AG04449 (cell line): ENCODE data around the gene ZC3H7B.

Source experiments
- CTCF ChIA-PET: fragments of 350-600 bp; formaldehyde crosslinking; extraction: SDS; loops from one replicate; lab custom pipeline; 2021; ENCODE audit warnings: antibody characterized with exemption; lab: Yijun Ruan, JAX
- POLR2A ChIA-PET: fragments of 400-600, 350-600 bp; formaldehyde crosslinking; extraction: SDS; loops from one replicate; lab custom pipeline; 2020; ENCODE audit warnings: antibody characterized with exemption, inconsistent platforms; lab: Yijun Ruan, JAX
- DNase-seq: peaks from one replicate; pipeline ENCODE4 v3.0.0-alpha.2; 2010; ENCODE audit warnings: low read depth, low spot score
- H3K4me3 ChIP-seq: 2 replicates; pipeline ENCODE4 v1.5.1; 2011; ENCODE audit warnings: low read depth, mild to moderate bottlenecking, control low read depth, low read length
- TF ChIP-seq, protein P1 (sequence below): IDR thresholded peaks from one replicate; pipeline ENCODE4 v1.5.1; 2011; ENCODE audit warnings: mild to moderate bottlenecking, moderate library complexity, low read length, control low read depth, inconsistent platforms; ENCODE audit not compliant: insufficient read depth; ENCODE audit errors: missing control alignments

Gene ZC3H7B

DNA sequence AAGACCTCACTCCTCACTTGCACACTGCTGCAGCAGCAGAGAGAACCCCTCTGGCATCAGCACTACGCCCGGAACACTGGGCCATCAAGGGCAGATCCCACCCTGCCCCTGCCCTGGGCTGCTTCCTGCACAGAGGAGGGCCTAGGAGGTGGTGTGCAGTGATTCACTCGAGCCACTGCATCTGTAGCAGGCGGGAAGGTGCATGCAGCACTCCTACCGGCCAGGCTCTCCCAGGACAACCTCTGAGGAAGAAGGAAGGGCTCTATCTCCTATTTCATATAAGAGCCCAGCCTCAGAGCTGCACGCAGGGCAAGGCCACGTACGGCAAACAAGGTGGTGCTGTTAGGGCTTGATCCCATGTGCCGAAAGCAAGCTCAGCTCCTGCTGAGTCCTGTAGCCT lies 29.5 kb upstream of the ZC3H7B start:
- DNase-seq = no peak
- TF ChIP-seq, protein P1, sequence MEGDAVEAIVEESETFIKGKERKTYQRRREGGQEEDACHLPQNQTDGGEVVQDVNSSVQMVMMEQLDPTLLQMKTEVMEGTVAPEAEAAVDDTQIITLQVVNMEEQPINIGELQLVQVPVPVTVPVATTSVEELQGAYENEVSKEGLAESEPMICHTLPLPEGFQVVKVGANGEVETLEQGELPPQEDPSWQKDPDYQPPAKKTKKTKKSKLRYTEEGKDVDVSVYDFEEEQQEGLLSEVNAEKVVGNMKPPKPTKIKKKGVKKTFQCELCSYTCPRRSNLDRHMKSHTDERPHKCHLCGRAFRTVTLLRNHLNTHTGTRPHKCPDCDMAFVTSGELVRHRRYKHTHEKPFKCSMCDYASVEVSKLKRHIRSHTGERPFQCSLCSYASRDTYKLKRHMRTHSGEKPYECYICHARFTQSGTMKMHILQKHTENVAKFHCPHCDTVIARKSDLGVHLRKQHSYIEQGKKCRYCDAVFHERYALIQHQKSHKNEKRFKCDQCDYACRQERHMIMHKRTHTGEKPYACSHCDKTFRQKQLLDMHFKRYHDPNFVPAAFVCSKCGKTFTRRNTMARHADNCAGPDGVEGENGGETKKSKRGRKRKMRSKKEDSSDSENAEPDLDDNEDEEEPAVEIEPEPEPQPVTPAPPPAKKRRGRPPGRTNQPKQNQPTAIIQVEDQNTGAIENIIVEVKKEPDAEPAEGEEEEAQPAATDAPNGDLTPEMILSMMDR = no peak
- H3K4me3 ChIP-seq = no peak overlapping the region
- CTCF ChIA-PET = interaction anchor here (0.9 to 2.0 kb wide), 2 partner anchors 10 to 28 kb away, joined by 3 to 8 read pairs; no protein-coding TSS in a partner anchor
- POLR2A ChIA-PET = no interaction called here

DNA sequence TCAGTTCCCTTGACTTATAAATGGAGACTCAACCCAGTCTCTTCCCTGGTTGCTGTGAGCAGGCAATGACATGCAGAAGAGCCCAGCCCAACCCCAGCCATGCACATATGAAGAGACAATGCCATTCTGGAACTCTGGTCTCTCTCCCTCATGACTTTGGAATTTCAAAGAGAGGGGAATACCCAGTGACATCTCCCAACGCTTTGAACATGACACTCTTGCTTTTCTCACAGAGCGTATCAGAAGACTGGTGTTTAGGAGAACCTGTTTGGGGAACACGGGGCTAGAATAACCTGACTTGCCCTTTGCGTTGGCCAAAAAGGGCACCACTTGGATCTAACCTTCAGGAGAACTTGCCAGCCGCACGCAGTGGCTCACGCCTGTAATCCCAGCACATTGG lies 28.2 kb upstream of the ZC3H7B start:
- H3K4me3 ChIP-seq = no peak overlapping the region
- POLR2A ChIA-PET = no interaction called here
- CTCF ChIA-PET = no interaction called here
- TF ChIP-seq, protein P1 = no peak
- DNase-seq = no peak

DNA sequence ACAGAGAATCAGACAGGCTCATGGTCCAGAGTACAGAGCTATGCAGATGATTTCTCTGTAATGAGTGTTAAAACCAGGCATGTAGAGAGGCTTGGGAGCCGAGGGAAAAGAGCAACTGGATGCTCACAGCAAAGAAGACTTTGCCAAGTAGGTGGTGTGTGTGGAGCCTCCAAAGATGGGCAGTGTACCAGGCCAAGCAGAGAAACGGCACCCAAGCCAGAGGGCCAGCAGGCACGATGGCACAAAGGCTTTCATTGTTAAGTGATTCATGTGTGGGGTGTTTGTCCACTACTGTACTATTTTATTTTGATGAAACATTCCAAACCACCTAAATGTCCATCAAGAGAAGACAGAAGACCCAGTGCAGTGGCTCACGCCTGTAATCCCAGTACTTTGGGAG lies 26.5 kb upstream of the ZC3H7B start:
- POLR2A ChIA-PET = no interaction called here
- TF ChIP-seq, protein P1 = no peak
- CTCF ChIA-PET = interaction anchor here (1.5 kb wide), 1 partner anchor 10 kb away, joined by 4 read pairs; no protein-coding TSS in a partner anchor
- DNase-seq = no peak
- H3K4me3 ChIP-seq = no peak overlapping the region

DNA sequence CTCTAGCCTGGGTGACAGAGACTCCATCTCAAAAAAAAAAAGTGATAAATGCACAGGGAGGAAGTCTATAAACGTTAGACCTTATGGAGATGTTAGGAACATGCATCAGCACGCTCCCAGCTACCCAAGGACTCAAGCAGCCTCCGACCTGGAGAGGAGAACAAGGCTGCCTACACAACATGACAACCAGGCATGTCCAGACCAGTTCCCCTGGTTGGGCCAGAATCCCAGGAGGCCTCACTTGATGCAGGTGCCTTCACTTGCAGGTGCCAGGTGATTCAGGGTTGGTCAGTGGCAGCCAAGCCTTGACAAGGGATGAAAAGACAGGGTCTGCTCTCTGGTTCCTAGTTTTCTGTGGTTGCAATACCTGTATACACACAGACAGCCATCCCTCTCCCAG lies 21.3 kb upstream of the ZC3H7B start:
- no peak overlapping the region for H3K4me3 ChIP-seq
- ChIA-PET CTCF (interaction anchor here (1.3 to 1.4 kb wide), 2 partner anchors 16 to 124 kb away, joined by 3 to 4 read pairs; no protein-coding TSS in a partner anchor), POLR2A (interaction anchor here (0.6 kb wide), 1 partner anchor 72 kb away, joined by 3 read pairs; no protein-coding TSS in a partner anchor)
- no peak for DNase-seq
- TF ChIP-seq, protein P1 = no peak

DNA sequence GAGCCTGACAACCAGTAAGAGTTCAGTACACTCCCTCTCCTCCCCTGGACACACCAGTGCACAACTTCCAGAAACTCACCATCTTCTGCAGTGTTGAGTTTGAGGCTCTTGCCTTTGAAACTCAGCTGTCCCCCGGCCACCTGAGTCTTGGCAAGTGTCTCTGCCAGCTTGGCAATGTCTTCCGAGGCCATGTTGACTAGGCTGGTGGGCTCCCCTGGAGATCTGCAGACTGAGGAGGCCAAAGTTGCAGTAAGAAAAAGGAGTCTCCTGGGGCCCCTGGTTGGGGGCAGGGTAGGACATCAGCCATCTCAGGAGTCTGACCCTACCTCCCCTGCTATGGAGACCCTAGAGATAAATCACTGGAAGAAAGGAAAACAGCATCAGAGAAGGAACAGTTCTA lies 20.5 kb upstream of the ZC3H7B start:
- TF ChIP-seq, protein P1 = no peak
- ChIA-PET POLR2A (interaction anchor here (0.5 kb wide), 1 partner anchor 37 kb away, joined by 4 read pairs; no protein-coding TSS in a partner anchor), CTCF (interaction anchor here (1.0 to 1.6 kb wide), 5 partner anchors 10 to 358 kb away, joined by 3 to 8 read pairs (median 4); no protein-coding TSS in a partner anchor)
- no peak overlapping the region for H3K4me3 ChIP-seq
- DNase-seq = no peak

DNA sequence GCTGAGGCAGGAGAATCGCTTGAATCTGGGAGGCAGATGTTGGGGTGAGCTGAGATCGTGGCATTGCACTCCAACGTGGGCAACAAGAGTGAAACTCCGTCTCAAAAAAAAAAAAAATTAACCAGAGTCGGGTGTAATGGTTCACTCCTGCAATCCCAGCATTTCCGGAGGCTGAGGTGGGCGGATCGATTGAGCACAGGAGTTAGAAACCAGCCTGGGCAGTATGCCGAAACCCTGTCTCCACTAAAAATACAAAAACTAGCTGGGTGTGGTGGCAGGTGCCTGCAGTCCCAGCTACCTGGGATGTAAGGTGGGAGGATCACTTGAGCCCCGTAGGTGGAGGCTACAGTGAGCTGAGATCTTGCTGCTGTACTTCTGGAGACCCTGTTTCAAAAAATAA lies 16.9 kb upstream of the ZC3H7B start:
- POLR2A ChIA-PET = interaction anchor here (0.6 kb wide), 1 partner anchor 355 kb away, joined by 3 read pairs; no protein-coding TSS in a partner anchor
- no peak for DNase-seq
- TF ChIP-seq, protein P1 = no peak
- CTCF ChIA-PET = interaction anchor here (0.7 kb wide), 1 partner anchor 17 kb away, joined by 4 read pairs; the partner anchor contains the start of gene ZC3H7B
- peak overlapping the region; percentile 81; the same call in 1 of the 2 replicates for H3K4me3 ChIP-seq
